WTC11 (cell line): Measurements from ENCODE around the gene TP53BP2. TPM values are rescaled to one million over a fixed set of nuclear protein-coding genes. Genes with fewer than 3 reads are reported as not detected.

Experiments
- ATAC-seq: fragments of 200-7000 bp; cut with Tn5 transposase; 2 replicates; pipeline ENCODE4 v1.10.0; 2021; ENCODE audit warnings: mild to moderate bottlenecking, moderate library complexity
- CTCF ChIA-PET: fragments of 300-600 bp; sonication (Branson Sonifier 250); formaldehyde crosslinking; loops from one replicate; lab custom pipeline; 2021; ENCODE audit warnings: antibody characterized with exemption; lab: Charles Lee
- POLR2A ChIA-PET: fragments of 350-600 bp; sonication (Branson Sonifier 250); formaldehyde crosslinking; loops from one replicate; lab custom pipeline; 2021; ENCODE audit warnings: antibody characterized with exemption; lab: Charles Lee
- DNase-seq: peaks from one replicate; pipeline ENCODE4 v3.0.0; 2021; ENCODE audit warnings: low spot score
- H3K27ac Mint-ChIP-seq: 2 replicates; pipeline ENCODE4 v1.8.0; 2021; ENCODE audit warnings: mixed read lengths
- H3K27me3 Mint-ChIP-seq: 2 replicates; pipeline ENCODE4 v1.8.0; 2021; ENCODE audit warnings: low read depth, mild to moderate bottlenecking, moderate library complexity, mixed read lengths
- H3K36me3 Mint-ChIP-seq: 2 replicates; pipeline ENCODE4 v1.8.0; 2021; ENCODE audit warnings: mixed read lengths
- H3K4me1 Mint-ChIP-seq: 2 replicates; pipeline ENCODE4 v1.8.0; 2022; ENCODE audit warnings: mixed read lengths
- H3K4me3 Mint-ChIP-seq: 2 replicates; pipeline ENCODE4 v1.8.0; 2021; ENCODE audit warnings: mild to moderate bottlenecking, moderate library complexity, mixed read lengths
- H3K9me3 Mint-ChIP-seq: 2 replicates; pipeline ENCODE4 v1.8.0; 2021; ENCODE audit warnings: mixed read lengths
- ATF3 ChIP-seq: sonication (generic); formaldehyde crosslinking; conservative IDR thresholded peaks from 2 replicates; pipeline ENCODE4 v1.8.1; 2022; ENCODE audit warnings: mild to moderate bottlenecking, missing genetic modification reagents
- ATF6 ChIP-seq: sonication (generic); formaldehyde crosslinking; IDR thresholded peaks from 2 replicates; pipeline ENCODE4 v1.8.1; 2023; ENCODE audit warnings: mild to moderate bottlenecking, missing genetic modification reagents
- CREM ChIP-seq: sonication (generic); formaldehyde crosslinking; IDR thresholded peaks from 2 replicates; pipeline ENCODE4 v1.8.1; 2022; ENCODE audit warnings: mild to moderate bottlenecking, missing genetic modification reagents, moderate library complexity
- E2F1 ChIP-seq: sonication (generic); formaldehyde crosslinking; IDR thresholded peaks from 2 replicates; pipeline ENCODE4 v1.8.0; 2022; ENCODE audit warnings: mild to moderate bottlenecking, missing genetic modification reagents
- EMX1 ChIP-seq: fragments of 250-450 bp; sonication (Bioruptor Pico); IDR thresholded peaks from 2 replicates; pipeline ENCODE4 v1.8.0; 2021; ENCODE audit warnings: mild to moderate bottlenecking
- FOXK1 ChIP-seq: sonication (generic); formaldehyde crosslinking; IDR thresholded peaks from 2 replicates; pipeline ENCODE4 v1.8.0; 2022; ENCODE audit warnings: mild to moderate bottlenecking, moderate library complexity, missing genetic modification reagents
- GABPB1 ChIP-seq: sonication (generic); formaldehyde crosslinking; IDR thresholded peaks from 2 replicates; pipeline ENCODE4 v1.8.1; 2023; ENCODE audit warnings: mild to moderate bottlenecking, missing genetic modification reagents
- IRF2 ChIP-seq: sonication (generic); formaldehyde crosslinking; IDR thresholded peaks from 2 replicates; pipeline ENCODE4 v1.8.0; 2022; ENCODE audit warnings: low read depth, missing genetic modification reagents, borderline replicate concordance
- MXD4 ChIP-seq: fragments of 250-450 bp; sonication (Bioruptor Pico); IDR thresholded peaks from 2 replicates; pipeline ENCODE4 v1.8.0; 2021; ENCODE audit warnings: mild to moderate bottlenecking, moderate library complexity, borderline replicate concordance
- SMAD4 ChIP-seq: sonication (generic); formaldehyde crosslinking; IDR thresholded peaks from 2 replicates; pipeline ENCODE4 v1.8.0; 2022; ENCODE audit warnings: mild to moderate bottlenecking, missing genetic modification reagents
- ZNF232 ChIP-seq: sonication (generic); formaldehyde crosslinking; IDR thresholded peaks from 2 replicates; pipeline ENCODE4 v1.8.0; 2022; ENCODE audit warnings: mild to moderate bottlenecking, missing genetic modification reagents
- ZNF396 ChIP-seq: fragments of 250-450 bp; sonication (Bioruptor Pico); IDR thresholded peaks from 2 replicates; pipeline ENCODE4 v1.8.0; 2021; ENCODE audit warnings: mild to moderate bottlenecking, moderate library complexity, borderline replicate concordance
- total RNA-seq: library from RNA; stranded (reverse); gene quantifications from 3 replicates; pipeline ENCODE4 v1.2.3, GENCODE V29; 2021
- TF ChIP-seq, protein P1 (sequence below): fragments of 250-450 bp; sonication (Bioruptor Pico); IDR thresholded peaks from 2 replicates; pipeline ENCODE4 v1.8.0; 2021; ENCODE audit warnings: mild to moderate bottlenecking
- TF ChIP-seq, protein P2 (sequence below): sonication (generic); formaldehyde crosslinking; IDR thresholded peaks from 2 replicates; pipeline ENCODE4 v1.8.1; 2023; ENCODE audit warnings: mild to moderate bottlenecking, missing genetic modification reagents
- TF ChIP-seq, protein P3 (sequence below): fragments of 250-450 bp; sonication (Bioruptor Pico); IDR thresholded peaks from 2 replicates; pipeline ENCODE4 v2.1.2; 2022; ENCODE audit warnings: mild to moderate bottlenecking, moderate library complexity
- TF ChIP-seq, protein P4 (sequence below): fragments of 250-450 bp; sonication (Bioruptor Pico); IDR thresholded peaks from 2 replicates; pipeline ENCODE4 v1.9.0; 2021; ENCODE audit warnings: moderate library complexity, mild to moderate bottlenecking, inconsistent platforms, borderline replicate concordance
- TF ChIP-seq, protein P5 (sequence below): sonication (generic); formaldehyde crosslinking; IDR thresholded peaks from 2 replicates; pipeline ENCODE4 v1.8.0; 2022; ENCODE audit warnings: mild to moderate bottlenecking, missing genetic modification reagents
- TF ChIP-seq, protein P6 (sequence below): fragments of 250-450 bp; sonication (Bioruptor Pico); IDR thresholded peaks from 2 replicates; pipeline ENCODE4 v1.9.0; 2021; ENCODE audit warnings: mild to moderate bottlenecking, borderline replicate concordance

Gene TP53BP2
- total RNA-seq, 1 experiment from 2014 or later = 42.7 TPM

DNA sequence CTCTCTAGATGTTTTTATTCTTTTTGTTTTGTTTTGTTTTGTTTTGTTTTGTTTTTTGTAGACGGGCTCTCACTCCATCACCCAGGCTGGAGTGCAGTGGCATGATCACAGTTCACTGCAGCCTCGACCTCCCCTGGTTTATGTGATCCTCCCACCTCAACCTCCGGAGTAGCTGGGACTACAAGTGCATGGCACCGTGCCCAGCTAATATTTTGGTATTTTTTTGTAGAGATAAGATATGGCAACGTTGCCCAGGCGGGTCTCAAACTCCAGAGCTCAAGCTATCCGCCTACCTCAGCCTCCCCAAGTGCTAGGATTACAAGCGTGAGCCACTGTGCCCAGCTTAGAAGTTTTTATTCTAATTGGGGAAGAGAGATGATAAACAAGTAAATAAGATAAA lies 13.3 kb upstream of the TP53BP2 start:
- no peaks in the 10 kb centered on the region for H3K9me3 Mint-ChIP-seq
- H3K4me3 Mint-ChIP-seq = no peak overlapping the region
- TF ChIP-seq ZNF396 (no peak), ZNF232 (CRISPR knock-in tag) (no peak), MXD4 (no peak), GABPB1 (CRISPR knock-in tag) (no peak), CREM (CRISPR knock-in tag) (no peak), E2F1 (CRISPR knock-in tag) (no peak)
- no peak for DNase-seq
- POLR2A ChIA-PET = no interaction called here
- no peaks in the 10 kb centered on the region for H3K27me3 Mint-ChIP-seq
- no peak overlapping the region for H3K27ac Mint-ChIP-seq
- CTCF ChIA-PET = no interaction called here
- ATAC-seq = no peak
- no peaks in the 10 kb centered on the region for H3K4me1 Mint-ChIP-seq
- no peaks in the 10 kb centered on the region for H3K36me3 Mint-ChIP-seq

GRCh38 chr1:223856386-223856785 lies 10.6 kb upstream of the TP53BP2 start:
- no peak overlapping the region for H3K4me3 Mint-ChIP-seq
- no peak overlapping the region for H3K27ac Mint-ChIP-seq
- no peak for TF ChIP-seq ZNF396
- TF ChIP-seq, protein P1, sequence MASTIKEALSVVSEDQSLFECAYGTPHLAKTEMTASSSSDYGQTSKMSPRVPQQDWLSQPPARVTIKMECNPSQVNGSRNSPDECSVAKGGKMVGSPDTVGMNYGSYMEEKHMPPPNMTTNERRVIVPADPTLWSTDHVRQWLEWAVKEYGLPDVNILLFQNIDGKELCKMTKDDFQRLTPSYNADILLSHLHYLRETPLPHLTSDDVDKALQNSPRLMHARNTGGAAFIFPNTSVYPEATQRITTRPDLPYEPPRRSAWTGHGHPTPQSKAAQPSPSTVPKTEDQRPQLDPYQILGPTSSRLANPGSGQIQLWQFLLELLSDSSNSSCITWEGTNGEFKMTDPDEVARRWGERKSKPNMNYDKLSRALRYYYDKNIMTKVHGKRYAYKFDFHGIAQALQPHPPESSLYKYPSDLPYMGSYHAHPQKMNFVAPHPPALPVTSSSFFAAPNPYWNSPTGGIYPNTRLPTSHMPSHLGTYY (CRISPR knock-in tag) = no peak
- no peak for TF ChIP-seq ATF3 (CRISPR knock-in tag)
- TF ChIP-seq FOXK1 (CRISPR knock-in tag) = no peak
- TF ChIP-seq SMAD4 = no peak
- TF ChIP-seq, protein P2, sequence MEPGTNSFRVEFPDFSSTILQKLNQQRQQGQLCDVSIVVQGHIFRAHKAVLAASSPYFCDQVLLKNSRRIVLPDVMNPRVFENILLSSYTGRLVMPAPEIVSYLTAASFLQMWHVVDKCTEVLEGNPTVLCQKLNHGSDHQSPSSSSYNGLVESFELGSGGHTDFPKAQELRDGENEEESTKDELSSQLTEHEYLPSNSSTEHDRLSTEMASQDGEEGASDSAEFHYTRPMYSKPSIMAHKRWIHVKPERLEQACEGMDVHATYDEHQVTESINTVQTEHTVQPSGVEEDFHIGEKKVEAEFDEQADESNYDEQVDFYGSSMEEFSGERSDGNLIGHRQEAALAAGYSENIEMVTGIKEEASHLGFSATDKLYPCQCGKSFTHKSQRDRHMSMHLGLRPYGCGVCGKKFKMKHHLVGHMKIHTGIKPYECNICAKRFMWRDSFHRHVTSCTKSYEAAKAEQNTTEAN (CRISPR knock-in tag) = no peak
- TF ChIP-seq EMX1 (CRISPR knock-in tag) = no peak
- TF ChIP-seq, protein P3, sequence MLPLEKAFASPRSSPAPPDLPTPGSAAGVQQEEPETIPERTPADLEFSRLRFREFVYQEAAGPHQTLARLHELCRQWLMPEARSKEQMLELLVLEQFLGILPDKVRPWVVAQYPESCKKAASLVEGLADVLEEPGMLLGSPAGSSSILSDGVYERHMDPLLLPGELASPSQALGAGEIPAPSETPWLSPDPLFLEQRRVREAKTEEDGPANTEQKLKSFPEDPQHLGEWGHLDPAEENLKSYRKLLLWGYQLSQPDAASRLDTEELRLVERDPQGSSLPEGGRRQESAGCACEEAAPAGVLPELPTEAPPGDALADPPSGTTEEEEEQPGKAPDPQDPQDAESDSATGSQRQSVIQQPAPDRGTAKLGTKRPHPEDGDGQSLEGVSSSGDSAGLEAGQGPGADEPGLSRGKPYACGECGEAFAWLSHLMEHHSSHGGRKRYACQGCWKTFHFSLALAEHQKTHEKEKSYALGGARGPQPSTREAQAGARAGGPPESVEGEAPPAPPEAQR (CRISPR knock-in tag) = no peak
- TF ChIP-seq, protein P4, sequence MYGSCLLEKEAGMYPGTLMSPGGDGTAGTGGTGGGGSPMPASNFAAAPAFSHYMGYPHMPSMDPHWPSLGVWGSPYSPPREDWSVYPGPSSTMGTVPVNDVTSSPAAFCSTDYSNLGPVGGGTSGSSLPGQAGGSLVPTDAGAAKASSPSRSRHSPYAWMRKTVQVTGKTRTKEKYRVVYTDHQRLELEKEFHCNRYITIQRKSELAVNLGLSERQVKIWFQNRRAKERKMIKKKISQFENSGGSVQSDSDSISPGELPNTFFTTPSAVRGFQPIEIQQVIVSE (CRISPR knock-in tag) = no peak
- TF ChIP-seq, all 79 proteins: peak for 0
- no peak for ATAC-seq
- H3K9me3 Mint-ChIP-seq = no peaks in the 10 kb centered on the region
- no peak for DNase-seq
- ChIA-PET CTCF (no interaction called here), POLR2A (no interaction called here)
- no peaks in the 10 kb centered on the region for H3K4me1 Mint-ChIP-seq
- no peaks in the 10 kb centered on the region for H3K36me3 Mint-ChIP-seq
- no peaks in the 10 kb centered on the region for H3K27me3 Mint-ChIP-seq

DNA sequence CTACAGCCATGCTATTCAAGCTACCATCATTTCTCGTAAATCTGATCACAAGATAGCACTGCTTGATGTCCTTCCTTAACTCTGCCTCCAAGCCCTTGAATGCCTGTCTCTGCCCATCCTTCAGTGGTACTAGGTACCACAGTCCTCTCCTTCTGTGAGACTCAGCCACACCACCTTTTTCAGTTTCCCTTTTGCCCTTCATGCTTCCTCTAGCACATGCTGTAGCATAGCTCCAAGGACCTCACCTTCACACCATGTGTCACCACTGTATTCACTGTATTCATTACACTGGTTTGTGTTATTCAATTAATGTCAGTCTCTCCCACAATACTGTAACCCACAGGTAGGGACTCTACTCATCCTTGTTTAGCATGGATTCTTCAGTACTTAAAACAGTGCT lies 8.0 kb upstream of the TP53BP2 start:
- Mint-ChIP-seq H3K27ac (no peak overlapping the region), H3K4me1 (no peaks in the 10 kb centered on the region), H3K4me3 (no peak overlapping the region), H3K9me3 (peaks cover 1% of the 10 kb centered on the region), H3K36me3 (no peaks in the 10 kb centered on the region), H3K27me3 (0 out of 2 replicates have a peak, but pooled peaks cover 2% of the 10 kb centered on the region)
- no peak for ATAC-seq
- POLR2A ChIA-PET = no interaction called here
- CTCF ChIA-PET = no interaction called here
- no peak for DNase-seq
- TF ChIP-seq, protein P5, sequence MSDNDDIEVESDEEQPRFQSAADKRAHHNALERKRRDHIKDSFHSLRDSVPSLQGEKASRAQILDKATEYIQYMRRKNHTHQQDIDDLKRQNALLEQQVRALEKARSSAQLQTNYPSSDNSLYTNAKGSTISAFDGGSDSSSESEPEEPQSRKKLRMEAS (CRISPR knock-in tag) = no peak
- TF ChIP-seq ATF6 (CRISPR knock-in tag) (no peak), IRF2 (CRISPR knock-in tag) (no peak), CREM (CRISPR knock-in tag) (no peak)
- TF ChIP-seq, protein P6, sequence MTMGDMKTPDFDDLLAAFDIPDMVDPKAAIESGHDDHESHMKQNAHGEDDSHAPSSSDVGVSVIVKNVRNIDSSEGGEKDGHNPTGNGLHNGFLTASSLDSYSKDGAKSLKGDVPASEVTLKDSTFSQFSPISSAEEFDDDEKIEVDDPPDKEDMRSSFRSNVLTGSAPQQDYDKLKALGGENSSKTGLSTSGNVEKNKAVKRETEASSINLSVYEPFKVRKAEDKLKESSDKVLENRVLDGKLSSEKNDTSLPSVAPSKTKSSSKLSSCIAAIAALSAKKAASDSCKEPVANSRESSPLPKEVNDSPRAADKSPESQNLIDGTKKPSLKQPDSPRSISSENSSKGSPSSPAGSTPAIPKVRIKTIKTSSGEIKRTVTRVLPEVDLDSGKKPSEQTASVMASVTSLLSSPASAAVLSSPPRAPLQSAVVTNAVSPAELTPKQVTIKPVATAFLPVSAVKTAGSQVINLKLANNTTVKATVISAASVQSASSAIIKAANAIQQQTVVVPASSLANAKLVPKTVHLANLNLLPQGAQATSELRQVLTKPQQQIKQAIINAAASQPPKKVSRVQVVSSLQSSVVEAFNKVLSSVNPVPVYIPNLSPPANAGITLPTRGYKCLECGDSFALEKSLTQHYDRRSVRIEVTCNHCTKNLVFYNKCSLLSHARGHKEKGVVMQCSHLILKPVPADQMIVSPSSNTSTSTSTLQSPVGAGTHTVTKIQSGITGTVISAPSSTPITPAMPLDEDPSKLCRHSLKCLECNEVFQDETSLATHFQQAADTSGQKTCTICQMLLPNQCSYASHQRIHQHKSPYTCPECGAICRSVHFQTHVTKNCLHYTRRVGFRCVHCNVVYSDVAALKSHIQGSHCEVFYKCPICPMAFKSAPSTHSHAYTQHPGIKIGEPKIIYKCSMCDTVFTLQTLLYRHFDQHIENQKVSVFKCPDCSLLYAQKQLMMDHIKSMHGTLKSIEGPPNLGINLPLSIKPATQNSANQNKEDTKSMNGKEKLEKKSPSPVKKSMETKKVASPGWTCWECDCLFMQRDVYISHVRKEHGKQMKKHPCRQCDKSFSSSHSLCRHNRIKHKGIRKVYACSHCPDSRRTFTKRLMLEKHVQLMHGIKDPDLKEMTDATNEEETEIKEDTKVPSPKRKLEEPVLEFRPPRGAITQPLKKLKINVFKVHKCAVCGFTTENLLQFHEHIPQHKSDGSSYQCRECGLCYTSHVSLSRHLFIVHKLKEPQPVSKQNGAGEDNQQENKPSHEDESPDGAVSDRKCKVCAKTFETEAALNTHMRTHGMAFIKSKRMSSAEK (CRISPR knock-in tag) = no peak
